SK-N-MC (cell line): ENCODE results near the gene SOS1.

Experiments used
- DNase-seq: peaks from one replicate; pipeline ENCODE4 v3.0.0-alpha.2; 2011; ENCODE audit warnings: low read depth, low spot score
- H3K27ac ChIP-seq: fragments of 200-600 bp; sonication (generic); 2 replicates; pipeline ENCODE4 v1.5.1; 2016; ENCODE audit warnings: mixed run types
- H3K36me3 ChIP-seq: fragments of 200-600 bp; sonication (generic); 2 replicates; pipeline ENCODE4 v1.6.1; 2017; ENCODE audit warnings: antibody characterized with exemption, low read length, mixed read lengths; ENCODE audit not compliant: insufficient read depth
- H3K4me3 ChIP-seq: fragments of 200-600 bp; sonication (generic); 2 replicates; pipeline ENCODE4 v1.5.1; 2016
- H3K9ac ChIP-seq: fragments of 200-600 bp; sonication (generic); 2 replicates; pipeline ENCODE4 v1.8.0; 2017; ENCODE audit warnings: mixed run types, mixed read lengths; ENCODE audit not compliant: insufficient read length
- H3K9me3 ChIP-seq: fragments of 200-600 bp; sonication (generic); 2 replicates; pipeline ENCODE4 v1.6.1; 2017; ENCODE audit warnings: low read depth, mild to moderate bottlenecking, antibody characterized with exemption, low read length, moderate library complexity, mixed read lengths
- EZH2 ChIP-seq: fragments of 200-600 bp; sonication (generic); IDR thresholded peaks from one replicate; pipeline ENCODE4 v1.6.1; 2017; ENCODE audit warnings: antibody characterized with exemption
- FOXP2 ChIP-seq: optimal IDR thresholded peaks from 2 replicates; pipeline ENCODE3; 2011; ENCODE audit warnings: mild to moderate bottlenecking, moderate library complexity; ENCODE audit not compliant: insufficient read depth; ENCODE audit errors: extremely low read length, control extremely low read depth
- POLR2AphosphoS5 ChIP-seq: IDR thresholded peaks from 2 replicates; pipeline ENCODE4 v1.6.1; 2012; ENCODE audit warnings: mild to moderate bottlenecking, low read depth, low read length, borderline replicate concordance

Gene SOS1

DNA sequence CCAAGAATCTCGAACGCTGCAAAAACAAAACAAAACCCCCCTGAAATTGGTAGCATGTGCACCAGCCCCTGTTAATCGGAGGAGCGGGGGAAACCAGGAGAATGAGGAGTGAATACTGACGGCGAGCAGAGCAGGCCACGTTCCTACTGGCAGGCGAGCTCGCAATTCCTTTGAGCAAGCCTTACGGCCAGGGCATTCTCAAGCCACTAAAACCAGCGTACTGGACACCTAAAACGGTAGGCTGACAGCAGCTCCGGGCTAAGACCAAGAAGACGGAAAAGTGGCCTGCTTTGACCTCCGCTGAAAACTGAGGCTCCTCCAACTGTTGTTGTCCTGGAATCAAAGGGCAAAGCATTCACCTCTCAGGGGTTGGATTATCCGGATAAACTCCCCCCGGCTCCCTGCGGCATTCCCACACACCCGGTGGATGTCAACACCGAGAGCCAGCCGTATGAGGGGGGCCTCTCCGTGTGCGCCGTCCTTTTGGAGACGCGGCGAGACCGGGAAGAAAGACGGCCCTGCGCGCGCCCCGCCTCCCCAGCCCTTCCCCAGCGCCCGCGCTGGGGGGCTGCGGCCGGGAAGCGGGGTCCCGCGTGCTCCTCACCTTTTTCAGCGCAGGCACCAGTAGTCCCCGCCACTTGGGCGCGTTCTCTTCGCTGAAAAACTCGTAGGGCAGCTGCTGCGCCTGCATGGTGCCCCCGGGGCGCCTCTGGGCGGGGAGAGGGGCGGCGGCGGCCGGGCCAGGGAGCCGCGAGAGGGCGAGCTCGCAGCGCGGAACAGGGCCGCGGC lies 925 bp downstream of the SOS1 start:
- peak overlapping the region; percentile 46; the same call in 1 of the 2 replicates for H3K27ac ChIP-seq
- H3K36me3 ChIP-seq = peaks cover 27% of the 10 kb centered on the region
- H3K9me3 ChIP-seq = no peaks in the 10 kb centered on the region
- peak overlapping the region; percentile 96 for H3K4me3 ChIP-seq
- TF ChIP-seq FOXP2 = no peak
- 0 out of 2 replicates have a peak, but pooled peaks have one; percentile 18 for TF ChIP-seq POLR2AphosphoS5
- H3K9ac ChIP-seq = peak overlapping the region; percentile 82
- no peak for DNase-seq

DNA sequence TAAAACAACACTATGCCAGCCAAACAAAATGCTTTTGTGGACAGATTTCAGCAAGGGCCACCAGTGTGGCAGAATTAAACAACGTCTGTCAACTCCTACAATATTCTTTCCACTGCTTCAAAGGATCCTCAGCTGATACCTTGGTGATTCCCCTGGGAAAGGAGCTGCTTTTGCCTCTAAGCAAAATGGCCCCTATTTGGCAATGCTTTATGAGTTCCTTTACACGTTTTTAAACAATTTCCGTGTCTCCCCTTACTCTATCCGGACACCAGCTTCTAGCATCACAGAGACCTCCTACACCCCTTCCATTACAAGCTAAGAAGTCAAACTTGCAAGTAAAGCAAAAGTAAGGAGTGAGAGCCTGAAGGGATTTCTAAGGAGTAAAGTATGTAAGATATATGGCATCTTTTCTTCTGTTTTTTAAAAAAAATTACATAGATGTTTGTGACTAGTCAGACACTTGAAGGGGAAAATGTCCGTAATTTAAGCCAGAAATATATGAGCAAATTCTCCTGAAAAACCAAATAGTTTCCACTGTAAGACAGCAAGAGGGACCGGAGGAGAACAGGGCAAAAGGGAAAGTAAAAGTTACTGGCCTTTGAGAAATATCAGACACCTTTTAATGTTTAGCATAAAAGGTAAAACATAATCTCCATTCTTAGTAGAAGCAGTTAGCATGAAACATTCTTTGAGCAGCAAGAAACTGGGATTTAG lies 1.9 kb downstream of the SOS1 start:
- Histone ChIP-seq H3K9me3 (no peaks in the 10 kb centered on the region), H3K36me3 (peaks cover 27% of the 10 kb centered on the region), H3K9ac (peak overlapping the region; percentile 82), H3K4me3 (peak overlapping the region; percentile 96), H3K27ac (peak overlapping the region; percentile 46; the same call in 1 of the 2 replicates)
- DNase-seq = no peak
- TF ChIP-seq EZH2 (no peak), POLR2AphosphoS5 (no peak), FOXP2 (no peak)

DNA sequence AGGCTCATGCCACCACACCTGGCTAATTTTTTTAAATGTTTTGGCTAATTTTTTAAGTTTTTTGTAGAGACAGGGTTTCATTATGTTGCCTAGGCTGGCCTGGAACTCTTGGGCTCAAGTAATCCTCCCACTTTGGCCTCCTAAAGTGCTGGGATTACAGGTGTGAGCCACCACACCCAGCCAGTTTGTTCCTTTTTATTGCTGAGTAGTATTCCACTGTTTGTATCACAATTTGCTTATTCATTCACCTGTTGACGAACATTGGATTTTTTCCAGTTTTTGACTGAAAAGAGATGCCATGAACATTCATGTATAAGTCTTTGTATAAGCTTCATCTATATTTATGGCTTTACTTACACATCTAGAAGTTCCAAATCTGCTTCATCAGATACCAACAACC lies 5.3 kb downstream of the SOS1 start:
- no peak for DNase-seq
- Histone ChIP-seq H3K27ac (no peak overlapping the region), H3K9ac (no peak overlapping the region), H3K36me3 (peaks cover 29% of the 10 kb centered on the region), H3K4me3 (no peak overlapping the region), H3K9me3 (no peaks in the 10 kb centered on the region)
- no peak for TF ChIP-seq FOXP2
- TF ChIP-seq POLR2AphosphoS5 = no peak
- no peak for TF ChIP-seq EZH2

DNA sequence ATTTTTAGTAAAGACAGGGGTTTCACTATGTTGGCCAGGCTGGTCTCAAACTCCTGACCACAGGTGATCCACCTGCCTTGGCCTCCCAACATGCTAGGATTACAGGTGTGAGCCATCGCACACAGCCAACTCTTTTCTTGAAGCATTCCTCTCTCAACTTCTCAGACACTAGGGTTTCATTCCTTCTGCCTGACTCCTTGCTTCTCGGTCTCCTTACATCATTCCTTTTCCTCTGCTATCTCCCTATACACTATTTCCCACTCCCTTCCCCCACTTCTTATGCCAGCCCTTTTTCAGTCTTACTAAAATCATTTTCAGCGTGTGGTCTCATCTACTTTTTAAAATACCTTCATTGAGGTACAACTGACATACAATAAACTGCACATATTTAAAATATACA lies 6.1 kb downstream of the SOS1 start:
- H3K9me3 ChIP-seq = no peaks in the 10 kb centered on the region
- no peak overlapping the region for H3K4me3 ChIP-seq
- H3K27ac ChIP-seq = no peak overlapping the region
- H3K9ac ChIP-seq = no peak overlapping the region
- TF ChIP-seq EZH2 = no peak
- DNase-seq = no peak
- H3K36me3 ChIP-seq = peaks cover 29% of the 10 kb centered on the region

DNA sequence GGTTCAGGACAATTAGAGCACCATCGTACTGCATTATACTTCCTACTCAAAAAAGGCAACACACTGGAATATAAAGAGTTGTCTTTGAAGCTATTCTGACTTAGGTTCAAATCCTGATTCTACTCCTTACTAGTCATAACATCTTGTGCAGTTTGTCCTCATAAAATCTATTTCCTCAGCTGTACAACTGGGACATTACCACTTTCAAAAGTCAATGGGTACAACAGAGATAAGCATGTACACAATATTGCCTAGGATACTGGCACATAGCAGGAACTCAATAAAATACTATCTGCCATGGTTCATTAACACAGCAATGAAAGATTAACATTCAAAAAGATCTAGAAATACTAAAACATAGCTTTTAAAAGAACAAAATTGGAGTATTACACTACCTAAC lies 11.3 kb downstream of the SOS1 start:
- no peak for DNase-seq
- peaks cover 2% of the 10 kb centered on the region; the same call in 1 of the 2 replicates for H3K36me3 ChIP-seq
- no peak overlapping the region for H3K9ac ChIP-seq
- no peak overlapping the region for H3K4me3 ChIP-seq
- no peak overlapping the region for H3K27ac ChIP-seq
- TF ChIP-seq FOXP2 (no peak), EZH2 (no peak), POLR2AphosphoS5 (no peak)
- H3K9me3 ChIP-seq = no peaks in the 10 kb centered on the region

DNA sequence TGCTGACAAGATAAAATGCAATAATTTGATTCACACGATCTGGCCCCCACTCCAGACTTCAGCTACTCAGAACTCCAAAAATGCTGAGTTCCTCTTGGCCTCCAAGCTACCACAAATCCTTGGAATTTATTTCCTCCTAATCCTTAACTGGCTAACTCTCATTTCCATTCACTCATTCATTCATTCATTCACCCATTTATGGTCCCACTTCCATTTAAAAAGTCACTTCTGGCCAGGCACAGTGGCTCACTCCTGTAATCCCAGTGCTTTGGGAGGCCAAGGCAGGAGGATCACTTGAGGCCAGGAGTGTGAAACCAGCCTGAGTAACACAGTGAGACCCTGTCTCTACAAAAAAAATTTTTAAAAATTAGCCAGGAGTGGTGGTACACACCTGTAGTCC lies 12.5 kb downstream of the SOS1 start:
- H3K9me3 ChIP-seq = no peaks in the 10 kb centered on the region
- no peak overlapping the region for H3K9ac ChIP-seq
- H3K36me3 ChIP-seq = peaks cover 5% of the 10 kb centered on the region; the same call in 1 of the 2 replicates
- TF ChIP-seq EZH2 (no peak), POLR2AphosphoS5 (no peak), FOXP2 (no peak)
- peak overlapping the region; percentile 57; the same call in 1 of the 2 replicates for H3K27ac ChIP-seq
- no peak for DNase-seq
- H3K4me3 ChIP-seq = no peak overlapping the region

DNA sequence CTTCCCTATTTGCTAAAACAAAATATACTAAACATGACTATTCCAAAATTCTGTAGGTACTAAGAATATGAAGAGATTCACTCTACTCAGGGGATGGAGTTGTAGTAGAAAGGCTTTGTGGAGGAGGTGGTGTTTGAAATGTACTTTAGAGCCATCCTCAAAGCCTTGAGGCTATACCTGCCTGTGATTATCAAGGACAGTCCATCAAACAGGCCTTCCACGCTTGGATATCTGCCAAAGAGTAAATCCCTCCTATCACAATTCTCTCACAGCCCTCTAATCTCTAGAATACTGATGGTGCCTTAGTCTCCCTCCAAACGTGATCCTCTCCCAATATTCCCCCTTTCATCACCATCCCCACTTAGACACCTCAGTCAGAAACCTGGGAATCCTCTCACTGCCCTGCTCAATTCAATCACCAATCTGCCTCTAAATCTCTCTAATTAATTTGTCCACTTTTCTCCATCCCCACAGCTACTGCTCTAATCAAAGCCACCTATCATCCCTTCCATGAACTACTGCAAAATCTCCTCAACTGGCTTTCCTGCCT lies 13.1 kb downstream of the SOS1 start:
- DNase-seq = no peak
- Histone ChIP-seq H3K9ac (no peak overlapping the region), H3K27ac (peak overlapping the region; percentile 57), H3K4me3 (no peak overlapping the region), H3K36me3 (peaks cover 3% of the 10 kb centered on the region; the same call in 1 of the 2 replicates), H3K9me3 (no peaks in the 10 kb centered on the region)
- TF ChIP-seq EZH2 = no peak
- TF ChIP-seq FOXP2 = no peak
- no peak for TF ChIP-seq POLR2AphosphoS5

DNA sequence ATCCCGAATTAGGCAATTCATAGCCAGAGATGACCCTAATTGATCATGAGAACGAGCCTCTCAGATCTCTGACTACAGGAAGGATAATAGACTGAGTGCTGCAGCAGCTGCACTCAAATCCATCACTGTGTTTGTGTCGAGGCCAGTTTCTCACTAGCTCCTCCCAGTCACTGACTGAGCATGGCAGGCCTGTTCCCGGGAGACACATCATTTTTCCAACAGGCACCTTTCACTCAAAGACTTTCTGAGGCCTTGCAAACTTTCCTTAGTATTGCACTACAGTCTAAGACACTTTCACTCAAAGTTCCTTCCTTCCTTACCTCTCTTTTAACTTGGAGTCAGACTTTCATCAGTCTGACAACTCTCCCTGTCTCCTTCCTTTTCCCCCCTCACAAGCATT lies 13.7 kb downstream of the SOS1 start:
- no peak for DNase-seq
- TF ChIP-seq POLR2AphosphoS5 (no peak), EZH2 (no peak), FOXP2 (no peak)

More for the DNA sequence above, 13.7 kb downstream of the SOS1 start:
- Histone ChIP-seq H3K36me3 (peaks cover 3% of the 10 kb centered on the region; the same call in 1 of the 2 replicates), H3K9me3 (no peaks in the 10 kb centered on the region), H3K9ac (no peak overlapping the region), H3K27ac (peak overlapping the region; percentile 57; the same call in 1 of the 2 replicates), H3K4me3 (no peak overlapping the region)
